D341Med (cell line): ENCODE results near the gene ITPKC.
A peak's percentile ranks its signal among the peaks of the same experiment; 100 is the strongest.
"Not testable (repeated sequence)": the region's sequence is repeated elsewhere in the genome, so short reads cannot be mapped to it uniquely, and the experiment has no call there.

Experiments
- DNase-seq: peaks from one replicate; pipeline ENCODE4 v3.0.0; 2012; ENCODE audit warnings: low spot score

Gene ITPKC

GRCh38 chr19:40768869-40769268, 52.0 kb downstream of the ITPKC start:
- no peak for DNase-seq

- not testable (repeated sequence) for DNase-seq
Observed at GRCh38 chr19:40771101-40771862, 54.4 kb downstream of the ITPKC start.

- no peak for DNase-seq
Observed at GRCh38 chr19:40774916-40775631, 58.2 kb downstream of the ITPKC start, which contains the start of gene MIA. TSS of gene MIA (plus strand) at chr19:40775521. CDS start at chr19:40775543, 22 bp downstream.

- DNase-seq: no peak
Observed at GRCh38 chr19:40775632-40776022, 58.7 kb downstream of the ITPKC start.

GRCh38 chr19:40776364-40776763, 59.5 kb downstream of the ITPKC start:
- DNase-seq: no peak

- DNase-seq: peak; percentile 86
Observed at GRCh38 chr19:40776932-40777644, 60.2 kb downstream of the ITPKC start.

- no peak for DNase-seq
Observed at GRCh38 chr19:40777645-40777936, 60.7 kb downstream of the ITPKC start.

GRCh38 chr19:40777937-40778705, 61.2 kb downstream of the ITPKC start, which contains the start of gene RAB4B:
TSS of gene RAB4B (plus strand) at chr19:40778247. CDS start at chr19:40778376, 129 bp downstream.
- DNase-seq: peak; percentile 95

- no peak for DNase-seq
Observed at GRCh38 chr19:40778706-40779284, 61.9 kb downstream of the ITPKC start.

GRCh38 chr19:40780582-40780981, 63.7 kb downstream of the ITPKC start:
- DNase-seq: no peak

GRCh38 chr19:40781140-40781539, 64.2 kb downstream of the ITPKC start:
- DNase-seq: no peak

- no peak for DNase-seq
Observed at GRCh38 chr19:40783711-40784110, 66.8 kb downstream of the ITPKC start.

GRCh38 chr19:40784146-40784545, 67.2 kb downstream of the ITPKC start:
- not testable (repeated sequence) for DNase-seq

GRCh38 chr19:40785526-40785925, 68.6 kb downstream of the ITPKC start:
- DNase-seq: no peak

GRCh38 chr19:40786060-40787037, 69.4 kb downstream of the ITPKC start:
- no peak for DNase-seq
